Trophoblast cell (in vitro differentiated cells and primary cell): Measurements from ENCODE around the gene DNLZ.

ENCODE experiments used
- DNase-seq, 2 donors: peaks; one replicate each; pipeline ENCODE4 v3.0.0-alpha.2; 2016
- H2AFZ ChIP-seq: 2 replicates; pipeline ENCODE4 v1.6.1; 2013; ENCODE audit warnings: low read length, moderate library complexity, mild to moderate bottlenecking; ENCODE audit not compliant: insufficient read depth, poor library complexity
- H2AK5ac ChIP-seq: 2 replicates; pipeline ENCODE4 v1.6.1; 2013; ENCODE audit warnings: mild to moderate bottlenecking, low read length
- H2BK120ac ChIP-seq: 2 replicates; pipeline ENCODE4 v1.6.1; 2013; ENCODE audit warnings: low read length, mild to moderate bottlenecking, moderate library complexity; ENCODE audit not compliant: insufficient read depth, poor library complexity
- H2BK12ac ChIP-seq: 2 replicates; pipeline ENCODE4 v1.6.1; 2013; ENCODE audit warnings: mild to moderate bottlenecking, low read length, moderate library complexity
- H2BK5ac ChIP-seq: 2 replicates; pipeline ENCODE4 v1.6.1; 2013; ENCODE audit warnings: low read length, low read depth, moderate library complexity, mild to moderate bottlenecking; ENCODE audit not compliant: poor library complexity
- H3K14ac ChIP-seq: 2 replicates; pipeline ENCODE4 v1.6.1; 2013; ENCODE audit warnings: mild to moderate bottlenecking, low read length
- H3K18ac ChIP-seq: 2 replicates; pipeline ENCODE4 v1.6.1; 2013; ENCODE audit warnings: mild to moderate bottlenecking, low read length
- H3K23ac ChIP-seq: 2 replicates; pipeline ENCODE4 v1.6.1; 2013; ENCODE audit warnings: low read length
- H3K27ac ChIP-seq: 2 replicates; pipeline ENCODE4 v1.5.1; 2013; ENCODE audit warnings: low read depth, mild to moderate bottlenecking, inconsistent platforms, low read length, moderate library complexity
- H3K27me3 ChIP-seq: 2 replicates; pipeline ENCODE4 v1.6.1; 2013; ENCODE audit warnings: inconsistent platforms, mild to moderate bottlenecking, low read length, moderate library complexity; ENCODE audit not compliant: insufficient read depth
- H3K36me3 ChIP-seq, 2 experiments: 1 replicate in 1 of 2; 2 replicates in 1 of 2; pipeline ENCODE4 v1.6.1; 2013; ENCODE audit warnings: low read length in 2 of 2, mild to moderate bottlenecking in 2 of 2, moderate library complexity in 1 of 2; ENCODE audit not compliant: insufficient read depth in 2 of 2, control insufficient read depth in 1 of 2
- H3K4ac ChIP-seq: 2 replicates; pipeline ENCODE4 v1.6.1; 2013; ENCODE audit warnings: low read depth, mild to moderate bottlenecking, low read length, moderate library complexity
- H3K4me1 ChIP-seq, 2 experiments: 1 replicate in 1 of 2; 2 replicates in 1 of 2; pipeline ENCODE4 v1.6.1; 2013; ENCODE audit warnings: low read length in 2 of 2, mild to moderate bottlenecking in 2 of 2, moderate library complexity in 1 of 2; ENCODE audit not compliant: insufficient read depth in 2 of 2, control insufficient read depth in 1 of 2
- H3K4me2 ChIP-seq: 2 replicates; pipeline ENCODE4 v1.6.1; 2013; ENCODE audit warnings: inconsistent platforms, mild to moderate bottlenecking, low read length, moderate library complexity
- H3K4me3 ChIP-seq: 2 replicates; pipeline ENCODE4 v1.5.1; 2013; ENCODE audit warnings: mild to moderate bottlenecking, low read depth, low read length, inconsistent platforms
- H3K79me1 ChIP-seq: one replicate; pipeline ENCODE4 v1.6.1; 2013; ENCODE audit warnings: low read length
- H3K79me2 ChIP-seq: 2 replicates; pipeline ENCODE4 v1.6.1; 2013; ENCODE audit warnings: low read length, mild to moderate bottlenecking; ENCODE audit not compliant: control insufficient read depth, insufficient read depth, poor library complexity
- H3K9ac ChIP-seq: 2 replicates; pipeline ENCODE4 v1.6.1; 2013; ENCODE audit warnings: mild to moderate bottlenecking, low read length
- H3K9me3 ChIP-seq: 2 replicates; pipeline ENCODE4 v1.6.1; 2013; ENCODE audit warnings: low read depth, mild to moderate bottlenecking, control low read depth, inconsistent platforms, low read length; ENCODE audit not compliant: insufficient read depth
- H4K12ac ChIP-seq: 2 replicates; pipeline ENCODE4 v1.6.1; 2013; ENCODE audit warnings: low read depth, mild to moderate bottlenecking, low read length, moderate library complexity
- H4K8ac ChIP-seq: 2 replicates; pipeline ENCODE4 v1.6.1; 2013; ENCODE audit warnings: low read depth, mild to moderate bottlenecking, low read length, moderate library complexity
- H4K91ac ChIP-seq: one replicate; pipeline ENCODE4 v1.6.1; 2013; ENCODE audit warnings: low read depth, mild to moderate bottlenecking, low read length, moderate library complexity
- WGBS: extraction: QIAGEN DNeasy Blood & Tissue Kit; methylation state at CpG from one replicate; pipeline ENCODE4 v1.1.7; 2013; ENCODE audit warnings: missing lambda C conversion rate; ENCODE audit not compliant: insufficient read length, insufficient coverage; ENCODE audit errors: extremely low coverage; 5-methylcytosine and 5-hydroxymethylcytosine counted together

DNLZ gene

DNA sequence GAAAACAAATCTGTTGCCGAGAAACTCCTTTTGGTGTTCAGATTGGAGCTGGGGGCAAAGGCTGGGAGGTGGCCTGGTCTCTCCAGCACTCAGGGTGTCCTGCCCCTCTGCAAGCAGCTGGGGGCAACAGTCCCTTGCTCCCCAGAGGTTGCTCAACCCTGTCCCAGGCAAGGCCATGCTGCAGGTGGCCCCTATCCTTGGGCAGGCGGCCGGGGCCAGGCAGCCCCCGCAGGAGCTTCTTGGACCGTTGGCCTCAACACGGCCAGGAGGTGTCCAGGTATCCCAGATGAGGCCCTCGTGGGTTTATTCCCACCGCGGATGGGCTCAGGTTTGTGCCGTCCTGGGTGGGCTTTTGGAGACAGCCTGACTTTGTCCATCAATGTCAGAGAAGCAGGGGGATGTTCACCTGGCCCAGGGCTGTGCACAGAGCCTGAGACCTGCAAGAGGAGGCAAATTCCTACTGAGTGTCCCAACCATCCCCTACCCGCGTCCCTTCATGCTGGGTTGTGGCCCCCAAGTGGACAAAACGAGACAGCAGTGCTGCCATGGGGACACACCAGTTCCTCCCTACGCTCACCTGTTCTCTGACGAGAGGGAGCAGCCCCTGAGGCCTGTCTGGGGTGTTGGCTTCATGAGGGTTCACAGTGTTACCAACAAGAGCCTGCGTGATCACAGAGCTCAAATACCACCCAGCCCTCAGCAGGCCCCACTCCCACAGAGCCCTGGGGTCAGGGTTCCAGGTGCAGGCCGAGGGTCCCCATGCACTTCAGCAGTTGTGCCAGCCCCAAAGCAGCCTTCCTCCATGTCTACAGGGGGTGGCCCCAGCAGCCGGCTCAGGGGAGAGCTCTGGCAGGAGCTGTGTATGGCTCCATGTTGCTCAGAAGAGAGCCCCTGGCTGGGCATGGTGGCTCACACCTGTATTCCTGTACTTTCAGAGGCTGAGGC is 50.2 kb downstream of the DNLZ start:
- Histone ChIP-seq H2BK12ac (no peak overlapping the region), H3K27ac (no peak overlapping the region), H4K91ac (no peak overlapping the region), H3K4me3 (no peak overlapping the region), H3K23ac (no peak overlapping the region), H3K79me1 (no peaks in the 10 kb centered on the region), H2BK120ac (no peak overlapping the region), H4K12ac (no peak overlapping the region), H2AFZ (no peak overlapping the region), H2AK5ac (no peak overlapping the region), H3K9me3 (peaks cover 18% of the 10 kb centered on the region), H3K4ac (no peak overlapping the region), H3K9ac (no peak overlapping the region), H4K8ac (no peak overlapping the region), H3K14ac (no peak overlapping the region), H3K79me2 (no peaks in the 10 kb centered on the region), H3K18ac (no peak overlapping the region), H3K4me2 (no peak overlapping the region), H2BK5ac (no peak overlapping the region), H3K27me3 (no peaks in the 10 kb centered on the region), H3K36me3 (no peaks in the 10 kb centered on the region), H3K4me1 (no peaks in the 10 kb centered on the region)
- DNase-seq: no peak
- no CpG with 5 or more reads among the region's 18 CpGs for WGBS

DNA sequence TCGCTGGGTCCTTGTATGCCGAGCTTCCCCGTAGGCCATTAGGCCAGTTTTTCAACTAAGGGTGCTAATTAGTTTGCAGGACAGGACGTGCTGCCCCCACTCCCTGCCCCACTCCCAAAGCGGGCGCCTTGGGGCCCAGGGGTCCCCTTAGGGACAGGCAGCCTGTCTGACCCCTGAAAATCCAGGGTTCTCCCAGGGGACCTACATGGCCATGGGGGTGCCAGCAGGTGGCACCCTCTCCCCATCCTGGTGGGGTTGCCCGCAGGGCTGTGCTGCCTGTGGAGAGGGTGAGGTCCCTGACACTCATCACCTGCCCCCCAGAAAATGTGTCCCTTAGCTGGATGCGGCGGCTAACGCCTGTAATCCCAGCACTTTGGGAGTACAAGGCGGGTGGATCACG is 51.1 kb downstream of the DNLZ start:
- WGBS: no CpG with 5 or more reads among the region's 12 CpGs

DNA sequence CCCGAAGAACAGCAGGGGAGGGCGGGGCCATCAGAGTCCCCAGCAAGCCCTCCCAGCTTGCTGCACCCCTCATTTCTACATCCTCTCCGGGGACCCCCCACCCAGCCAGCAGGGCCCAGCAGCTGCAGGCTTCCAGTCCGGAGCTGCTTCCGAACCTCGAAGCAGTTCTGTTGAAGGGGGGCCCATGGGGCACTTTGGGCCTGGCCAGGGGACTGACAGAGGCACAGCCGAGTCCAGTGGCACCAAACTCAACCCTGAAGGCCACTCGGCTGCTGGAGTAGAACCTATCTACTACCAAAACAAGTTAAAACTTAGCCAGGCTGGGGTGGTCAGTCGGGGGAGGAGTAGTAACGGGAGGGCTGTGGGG is 51.6 kb downstream of the DNLZ start:
- Histone ChIP-seq H3K23ac (no peak overlapping the region), H3K27ac (no peak overlapping the region), H3K27me3 (no peaks in the 10 kb centered on the region), H4K12ac (no peak overlapping the region), H3K14ac (no peak overlapping the region), H4K8ac (no peak overlapping the region), H3K4ac (no peak overlapping the region), H3K9me3 (peaks cover 20% of the 10 kb centered on the region), H2AFZ (no peak overlapping the region), H2BK12ac (no peak overlapping the region), H3K18ac (no peak overlapping the region), H2AK5ac (no peak overlapping the region), H3K4me2 (no peak overlapping the region), H3K9ac (no peak overlapping the region), H4K91ac (no peak overlapping the region), H2BK120ac (no peak overlapping the region), H3K79me1 (no peaks in the 10 kb centered on the region), H3K4me3 (no peak overlapping the region), H3K4me1 (no peaks in the 10 kb centered on the region), H3K36me3 (no peaks in the 10 kb centered on the region), H2BK5ac (no peak overlapping the region), H3K79me2 (no peaks in the 10 kb centered on the region)
- WGBS: no CpG with 5 or more reads among the region's 10 CpGs
- no peak for DNase-seq

More for the DNA sequence above, 51.1 kb downstream of the DNLZ start:
- H2AK5ac ChIP-seq: no peak overlapping the region
- no peak overlapping the region for H4K12ac ChIP-seq
- DNase-seq: no peak
- no peak overlapping the region for H3K14ac ChIP-seq
- no peak overlapping the region for H3K23ac ChIP-seq
- H3K79me1 ChIP-seq: no peaks in the 10 kb centered on the region
- no peak overlapping the region for H2BK12ac ChIP-seq
- no peaks in the 10 kb centered on the region for H3K36me3 ChIP-seq
- no peaks in the 10 kb centered on the region for H3K27me3 ChIP-seq
- H3K4me3 ChIP-seq: no peak overlapping the region
- H3K4ac ChIP-seq: no peak overlapping the region
- H2BK120ac ChIP-seq: no peak overlapping the region
- H3K9ac ChIP-seq: no peak overlapping the region
- H3K9me3 ChIP-seq: peaks cover 17% of the 10 kb centered on the region
- H3K27ac ChIP-seq: no peak overlapping the region
- H2BK5ac ChIP-seq: no peak overlapping the region
- H4K8ac ChIP-seq: no peak overlapping the region
- H3K4me2 ChIP-seq: no peak overlapping the region
- H2AFZ ChIP-seq: no peak overlapping the region
- H3K4me1 ChIP-seq: no peaks in the 10 kb centered on the region
- no peak overlapping the region for H3K18ac ChIP-seq
- no peak overlapping the region for H4K91ac ChIP-seq
- no peaks in the 10 kb centered on the region for H3K79me2 ChIP-seq

DNA sequence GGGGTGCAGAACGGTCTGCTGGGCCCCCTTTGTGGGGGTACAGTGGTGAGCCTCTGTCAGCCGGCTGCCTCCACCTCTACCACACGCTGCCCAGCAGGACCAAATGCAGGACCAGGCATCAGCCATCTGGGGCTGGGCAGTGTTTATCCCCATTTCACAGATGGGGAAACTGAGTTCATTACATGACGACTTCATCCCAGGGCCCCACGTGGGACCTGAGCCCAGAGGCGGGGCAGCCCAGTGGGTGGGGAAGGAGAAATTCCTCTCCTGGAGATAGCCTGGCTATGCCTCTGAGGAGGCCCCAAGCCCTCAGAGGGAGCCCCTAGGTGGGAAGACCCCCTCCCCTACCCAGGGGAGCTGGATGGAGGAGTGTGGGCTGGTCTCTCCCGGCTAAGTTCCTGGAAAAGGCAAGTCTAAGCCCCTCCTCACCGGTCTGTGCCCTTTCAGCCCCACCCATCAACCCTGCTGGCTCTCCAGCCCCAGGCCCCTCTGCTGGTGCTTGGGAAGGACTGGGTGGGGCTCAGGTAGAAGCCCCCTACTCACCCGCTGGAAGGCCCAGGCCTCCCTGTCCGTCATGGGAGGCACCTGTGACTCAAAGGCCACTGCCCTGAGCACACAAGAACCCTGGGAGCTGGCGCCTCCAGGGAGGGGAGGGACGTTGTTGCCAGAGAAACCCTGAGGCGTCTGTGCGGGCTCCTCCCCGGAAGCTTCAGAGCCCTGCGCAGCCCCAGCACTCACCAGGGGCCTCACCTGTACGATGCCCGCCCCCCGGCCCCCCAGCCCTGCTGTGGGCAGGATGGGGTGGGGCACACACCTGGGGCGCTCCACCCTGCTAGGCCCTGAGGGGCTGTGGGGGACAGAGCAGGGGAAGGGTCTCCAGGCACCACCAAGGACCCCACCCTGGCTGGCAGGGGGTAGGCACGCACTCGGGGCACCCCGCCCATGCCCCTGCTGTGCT is 52.2 kb downstream of the DNLZ start:
- Histone ChIP-seq H3K4me3 (no peak overlapping the region), H3K9ac (no peak overlapping the region), H3K14ac (no peak overlapping the region), H3K79me1 (no peaks in the 10 kb centered on the region), H2BK120ac (no peak overlapping the region), H2BK12ac (no peak overlapping the region), H3K4me1 (no peaks in the 10 kb centered on the region), H3K4ac (no peak overlapping the region), H3K9me3 (peaks cover 18% of the 10 kb centered on the region), H2AK5ac (no peak overlapping the region), H3K27ac (no peak overlapping the region), H4K8ac (no peak overlapping the region), H4K12ac (no peak overlapping the region), H3K4me2 (no peak overlapping the region), H3K27me3 (no peaks in the 10 kb centered on the region), H3K36me3 (no peaks in the 10 kb centered on the region), H3K18ac (no peak overlapping the region), H2BK5ac (no peak overlapping the region), H3K79me2 (no peaks in the 10 kb centered on the region), H3K23ac (no peak overlapping the region), H2AFZ (no peak overlapping the region), H4K91ac (no peak overlapping the region)
- no peak for DNase-seq
- WGBS: no CpG with 5 or more reads among the region's 23 CpGs
